D721Med (cell line): Measurements from ENCODE around the gene TMED8.

Experiments used
- DNase-seq: peaks from one replicate; pipeline ENCODE4 v3.0.0; 2011; ENCODE audit warnings: low spot score; ENCODE audit not compliant: insufficient read length
- FAIRE-seq: peaks from 2 replicates; lab custom pipeline; 2011; peaks lifted over from hg19 to GRCh38; lab: Jason Lieb, UNC
- CTCF ChIP-seq: IDR thresholded peaks from 2 replicates; pipeline ENCODE4 v1.5.1; 2012; ENCODE audit warnings: mild to moderate bottlenecking, control low read depth; ENCODE audit not compliant: insufficient read depth; ENCODE audit errors: missing control alignments

Gene TMED8

GRCh38 chr14:77316195-77316505 lies 60.7 kb downstream of the TMED8 start:
- no peak for FAIRE-seq

DNA sequence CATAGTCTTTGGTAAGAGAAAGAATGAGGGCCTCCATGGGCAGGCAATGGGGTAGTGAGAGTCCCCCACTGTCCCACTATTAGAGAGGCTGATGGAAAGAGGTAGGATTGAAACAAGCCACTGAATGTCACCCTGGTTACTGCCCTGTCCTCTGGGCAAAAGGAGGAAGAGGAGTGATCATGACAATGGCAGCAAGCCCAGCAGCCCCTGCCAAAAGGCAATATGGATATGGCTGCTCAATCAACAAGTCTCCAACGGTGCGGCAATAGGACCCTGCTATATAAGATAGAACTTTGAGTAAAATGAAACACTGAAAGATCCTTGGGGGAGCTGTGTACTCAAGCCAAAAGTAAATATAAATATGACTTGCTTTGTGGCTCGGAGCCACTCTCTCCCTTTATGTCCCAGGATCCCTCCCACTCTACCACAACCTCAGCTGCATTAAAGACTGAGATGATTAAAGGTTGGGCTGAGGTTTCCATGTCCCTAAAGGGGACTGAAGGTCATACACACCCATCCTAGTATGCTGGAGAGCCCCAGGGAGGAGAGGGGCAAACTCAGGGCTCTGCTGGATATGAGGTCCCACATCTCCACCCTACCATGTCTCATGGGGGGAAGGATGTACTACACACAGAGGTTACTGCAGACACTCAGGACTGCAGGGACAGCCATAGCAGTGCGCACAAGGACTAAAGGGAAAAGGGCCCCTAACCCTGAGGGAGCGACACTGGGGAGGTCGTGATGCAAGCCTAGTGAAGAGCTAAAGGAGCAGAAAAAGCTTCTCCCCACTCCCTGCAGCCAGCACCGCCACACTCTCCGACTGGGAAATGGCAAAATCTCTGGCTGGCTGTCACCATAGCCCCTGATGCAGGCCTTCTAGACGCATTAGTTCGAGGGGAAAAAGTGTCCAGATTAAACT lies 62.1 kb downstream of the TMED8 start:
- FAIRE-seq: no peak
- no peak for DNase-seq

More at GRCh38 chr14:77316195-77316505, 60.7 kb downstream of the TMED8 start:
- no peak for DNase-seq
- TF ChIP-seq CTCF: no peak

DNA sequence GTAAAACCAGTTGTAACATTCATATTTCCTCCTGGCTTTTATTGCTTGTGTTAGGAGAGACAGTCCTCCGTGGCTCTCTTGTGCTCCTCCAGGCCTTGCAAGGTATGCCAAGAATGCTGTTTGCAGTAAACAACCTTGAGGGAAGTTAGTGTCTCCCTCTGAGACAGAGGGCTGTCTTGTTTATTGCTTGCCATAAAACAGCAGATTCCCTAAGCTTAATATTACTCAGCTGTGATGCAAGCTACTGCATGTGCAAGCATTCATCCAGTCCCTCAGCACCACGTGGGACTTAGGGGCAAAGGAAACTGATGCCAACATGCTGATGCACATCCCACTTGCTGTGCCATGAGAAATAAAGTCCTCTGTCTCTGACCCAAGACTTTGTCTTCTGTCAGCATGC lies 62.9 kb downstream of the TMED8 start:
- no peak for DNase-seq
- no peak for TF ChIP-seq CTCF
- no peak for FAIRE-seq

More for the DNA sequence above, 62.1 kb downstream of the TMED8 start:
- TF ChIP-seq CTCF: no peak

- no peak for TF ChIP-seq CTCF
- no peak for DNase-seq
- FAIRE-seq: no peak
These were observed 63.5 kb downstream of the TMED8 start for GRCh38 chr14:77313371-77313770.

GRCh38 chr14:77311217-77311616 lies 65.7 kb downstream of the TMED8 start:
- FAIRE-seq (peak; percentile 92), DNase-seq (no peak)
- TF ChIP-seq CTCF: no peak

- FAIRE-seq (peak; percentile 60), DNase-seq (no peak)
- TF ChIP-seq CTCF: no peak
These were observed 66.9 kb downstream of the TMED8 start for GRCh38 chr14:77310026-77310425.

DNA sequence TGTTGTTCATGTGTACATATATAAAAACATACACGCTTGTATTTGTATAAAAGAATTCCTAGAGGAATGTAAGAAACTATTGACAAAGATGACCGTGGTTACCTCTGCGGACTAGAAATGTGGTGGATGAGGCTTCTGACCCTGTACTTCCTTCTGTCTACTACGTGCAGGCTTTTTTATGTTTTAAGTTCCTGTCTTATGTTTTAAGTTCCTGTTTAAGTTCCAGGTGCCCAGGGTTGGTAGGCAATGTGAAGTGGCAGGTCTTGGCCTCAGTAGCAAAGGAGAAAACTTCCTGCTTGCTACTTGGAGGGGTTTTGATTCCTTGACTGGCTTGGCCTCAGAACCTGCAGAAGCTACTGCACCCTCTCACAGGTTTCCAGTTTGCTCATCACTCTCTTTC lies 67.8 kb downstream of the TMED8 start:
- no peak for DNase-seq
- TF ChIP-seq CTCF: no peak
- no peak for FAIRE-seq
